Stimulated activated CD8-positive, alpha-beta memory T cell treated with anti-CD3 and anti-CD28 coated beads, Interleukin-7, amount 100 ng/mL, for 1 hour (primary cell): ENCODE results near the gene MAOA.
A peak's percentile ranks its signal among the peaks of the same experiment; 100 is the strongest.
"Not testable (repeated sequence)": the region's sequence is repeated elsewhere in the genome, so short reads cannot be mapped to it uniquely, and the experiment has no call there.

Experiments
- DNase-seq, 2 donors: peaks; one replicate each; pipeline ENCODE4 v3.0.0-alpha.2; 2020; ENCODE audit warnings: low read depth in 2 of 2

Gene MAOA

GRCh38 chrX:43717161-43717560 lies 61.1 kb downstream of the MAOA start:
- no peak for DNase-seq

GRCh38 chrX:43718081-43718480 lies 62.0 kb downstream of the MAOA start:
- no peak for DNase-seq

- DNase-seq, result no peak
Observed at GRCh38 chrX:43718546-43718945, 62.4 kb downstream of the MAOA start.

GRCh38 chrX:43718956-43719355 lies 62.9 kb downstream of the MAOA start:
- DNase-seq, result no peak

GRCh38 chrX:43720082-43720481 lies 64.0 kb downstream of the MAOA start:
- no peak for DNase-seq

GRCh38 chrX:43720961-43721360 lies 64.9 kb downstream of the MAOA start:
- DNase-seq, result no peak

- DNase-seq, result not testable (repeated sequence)
Observed at GRCh38 chrX:43725227-43725626, 69.1 kb downstream of the MAOA start.

GRCh38 chrX:43727254-43727653 lies 71.2 kb downstream of the MAOA start:
- not testable (repeated sequence) for DNase-seq

GRCh38 chrX:43728002-43728401 lies 71.9 kb downstream of the MAOA start:
- no peak for DNase-seq

GRCh38 chrX:43728966-43729365 lies 72.9 kb downstream of the MAOA start:
- DNase-seq, result no peak

- no peak for DNase-seq
Observed at GRCh38 chrX:43731086-43731485, 75.0 kb downstream of the MAOA start.

- DNase-seq, result no peak
Observed at GRCh38 chrX:43733699-43734098, 77.6 kb downstream of the MAOA start.

- DNase-seq, result no peak
Observed at GRCh38 chrX:43734444-43734843, 78.3 kb downstream of the MAOA start.

GRCh38 chrX:43735534-43735933 lies 79.4 kb downstream of the MAOA start:
- DNase-seq, result no peak

GRCh38 chrX:43735957-43736356 lies 79.9 kb downstream of the MAOA start:
- DNase-seq, result no peak

GRCh38 chrX:43741843-43742573 lies 85.9 kb downstream of the MAOA start:
- no peak for DNase-seq

GRCh38 chrX:43743100-43743822 lies 87.2 kb downstream of the MAOA start:
- DNase-seq, result no peak

- DNase-seq, result no peak
Observed at GRCh38 chrX:43744284-43744683, 88.2 kb downstream of the MAOA start.

- no peak for DNase-seq
Observed at GRCh38 chrX:43745938-43746721, 90.0 kb downstream of the MAOA start.

GRCh38 chrX:43747476-43747875 lies 91.4 kb downstream of the MAOA start:
- DNase-seq, result no peak

- DNase-seq, result peak in 1 of 2 donors; percentile 4
Observed at GRCh38 chrX:43750248-43750676, 94.2 kb downstream of the MAOA start.

GRCh38 chrX:43753637-43754036 lies 97.5 kb downstream of the MAOA start:
- DNase-seq, result no peak

GRCh38 chrX:43756076-43756475 lies 100.0 kb downstream of the MAOA start:
- no peak for DNase-seq
